Hepatocyte (in vitro differentiated cells): ENCODE measurements around the gene HAS3. TPM values are rescaled to one million over a fixed set of nuclear protein-coding genes. Genes with fewer than 3 reads are reported as not detected.
A peak's percentile ranks its signal among the peaks of the same experiment; 100 is the strongest.

Source experiments
- DNase-seq: peaks from one replicate; pipeline ENCODE4 v3.0.0-alpha.2; 2016; ENCODE audit warnings: low spot score
- H2AFZ ChIP-seq: fragments of 200-600 bp; sonication (generic); 2 replicates; pipeline ENCODE4 v1.6.0; 2016; ENCODE audit warnings: antibody characterized with exemption, mild to moderate bottlenecking
- H3K27ac ChIP-seq: fragments of 200-600 bp; sonication (generic); 2 replicates; pipeline ENCODE4 v1.5.1; 2016; ENCODE audit warnings: mild to moderate bottlenecking
- H3K27me3 ChIP-seq: fragments of 200-600 bp; sonication (generic); 2 replicates; pipeline ENCODE4 v1.6.1; 2016
- H3K36me3 ChIP-seq: fragments of 200-600 bp; sonication (generic); replicated peaks from 2 replicates; pipeline ENCODE4 v1.5.1; 2016; ENCODE audit warnings: low read depth; ENCODE audit not compliant: insufficient read depth
- H3K4me1 ChIP-seq: fragments of 200-600 bp; sonication (generic); 2 replicates; pipeline ENCODE4 v1.5.1; 2016; ENCODE audit warnings: mild to moderate bottlenecking, moderate library complexity; ENCODE audit not compliant: insufficient read depth
- H3K4me2 ChIP-seq: fragments of 200-600 bp; sonication (generic); 2 replicates; pipeline ENCODE4 v1.6.0; 2016
- H3K4me3 ChIP-seq: fragments of 200-600 bp; sonication (generic); 2 replicates; pipeline ENCODE4 v1.5.1; 2016; ENCODE audit warnings: mild to moderate bottlenecking
- H3K79me2 ChIP-seq: fragments of 200-600 bp; sonication (generic); 2 replicates; pipeline ENCODE4 v1.6.0; 2017; ENCODE audit warnings: mild to moderate bottlenecking
- H3K9me2 ChIP-seq: fragments of 200-600 bp; sonication (generic); replicated peaks from 2 replicates; pipeline ENCODE4 v1.6.0; 2017; ENCODE audit warnings: mild to moderate bottlenecking; ENCODE audit not compliant: insufficient read depth
- H3K9me3 ChIP-seq: fragments of 200-600 bp; sonication (generic); 2 replicates; pipeline ENCODE4 v1.5.1; 2016; ENCODE audit warnings: low read depth, mild to moderate bottlenecking
- H4K20me1 ChIP-seq: fragments of 200-600 bp; sonication (generic); 2 replicates; pipeline ENCODE4 v1.6.0; 2016; ENCODE audit warnings: mild to moderate bottlenecking; ENCODE audit not compliant: insufficient read depth, poor library complexity, severe bottlenecking
- EZH2 ChIP-seq: fragments of 200-600 bp; sonication (generic); IDR thresholded peaks from 2 replicates; pipeline ENCODE4 v1.6.1; 2016; ENCODE audit warnings: antibody characterized with exemption, mild to moderate bottlenecking, borderline replicate concordance
- EZH2phosphoT487 ChIP-seq: fragments of 200-600 bp; sonication (generic); IDR thresholded peaks from one replicate; pipeline ENCODE4 v1.6.1; 2018; ENCODE audit warnings: antibody characterized with exemption, mild to moderate bottlenecking, low read depth, moderate library complexity; ENCODE audit not compliant: unreplicated experiment, severe bottlenecking
- whole genome bisulfite sequencing: methylation state at CpG from one replicate; pipeline ENCODE4 v1.1.6; 2016; ENCODE audit warnings: low lambda C conversion rate; ENCODE audit errors: missing lambda C conversion rate; 5-methylcytosine and 5-hydroxymethylcytosine counted together
- polyA plus RNA-seq: library from polyadenylated mRNA; unstranded; fragments of >200 nt; fragmentation: Nextera tagmentation; extraction: Ambion mirVana; gene quantifications from 2 replicates; pipeline ENCODE4 v1.2.1, GENCODE V29; 2016
- total RNA-seq: library from RNA; depleted of rRNA; stranded (reverse); fragments of >200 nt; gene quantifications from 2 replicates; pipeline ENCODE4 v1.2.3, GENCODE V29; 2014
- TF ChIP-seq, protein P1 (sequence below): fragments of 200-600 bp; sonication (generic); IDR thresholded peaks from 2 replicates; pipeline ENCODE4 v1.5.1; 2016; ENCODE audit warnings: antibody characterized with exemption, mild to moderate bottlenecking; ENCODE audit not compliant: poor library complexity

Gene HAS3
- total and polyA plus RNA-seq, 2 experiments from 2014 or later = 0.19 to 0.53 TPM

DNA sequence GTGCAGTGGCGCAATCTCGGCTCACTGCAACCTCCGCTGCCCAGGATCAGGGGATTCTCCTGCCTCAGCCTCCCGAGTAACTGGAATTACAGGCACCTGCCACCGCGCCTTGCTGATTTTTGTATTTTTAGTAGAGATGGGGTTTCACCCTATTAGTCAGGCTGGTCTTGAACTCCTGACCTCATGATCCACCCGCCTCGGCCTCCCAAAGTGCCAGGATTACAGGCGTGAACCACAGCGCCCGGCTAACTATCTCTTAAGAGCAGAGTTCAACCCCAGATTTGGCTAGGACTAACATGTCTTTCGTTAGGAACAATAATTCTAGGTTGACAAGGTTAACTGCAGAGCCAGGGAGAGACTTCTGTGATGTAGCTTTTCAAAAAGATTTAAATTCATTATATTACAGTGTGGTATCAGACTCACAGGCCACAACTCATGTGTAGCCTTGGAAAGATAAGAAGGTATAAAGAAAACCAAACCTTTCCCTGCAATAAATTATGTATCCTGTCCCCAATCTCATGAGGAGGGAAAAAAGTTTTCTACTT is 22.6 kb downstream of the HAS3 start:
- Histone ChIP-seq H3K27ac (no peak overlapping the region), H3K4me2 (no peak overlapping the region), H3K36me3 (no peaks in the 10 kb centered on the region), H3K79me2 (peaks cover 76% of the 10 kb centered on the region), H3K27me3 (no peaks in the 10 kb centered on the region), H4K20me1 (peaks cover 36% of the 10 kb centered on the region), H3K4me3 (no peak overlapping the region), H3K4me1 (peaks cover 4% of the 10 kb centered on the region), H3K9me3 (no peaks in the 10 kb centered on the region), H2AFZ (no peak overlapping the region), H3K9me2 (no peaks in the 10 kb centered on the region)
- no peak for TF ChIP-seq EZH2phosphoT487
- TF ChIP-seq, protein P1, sequence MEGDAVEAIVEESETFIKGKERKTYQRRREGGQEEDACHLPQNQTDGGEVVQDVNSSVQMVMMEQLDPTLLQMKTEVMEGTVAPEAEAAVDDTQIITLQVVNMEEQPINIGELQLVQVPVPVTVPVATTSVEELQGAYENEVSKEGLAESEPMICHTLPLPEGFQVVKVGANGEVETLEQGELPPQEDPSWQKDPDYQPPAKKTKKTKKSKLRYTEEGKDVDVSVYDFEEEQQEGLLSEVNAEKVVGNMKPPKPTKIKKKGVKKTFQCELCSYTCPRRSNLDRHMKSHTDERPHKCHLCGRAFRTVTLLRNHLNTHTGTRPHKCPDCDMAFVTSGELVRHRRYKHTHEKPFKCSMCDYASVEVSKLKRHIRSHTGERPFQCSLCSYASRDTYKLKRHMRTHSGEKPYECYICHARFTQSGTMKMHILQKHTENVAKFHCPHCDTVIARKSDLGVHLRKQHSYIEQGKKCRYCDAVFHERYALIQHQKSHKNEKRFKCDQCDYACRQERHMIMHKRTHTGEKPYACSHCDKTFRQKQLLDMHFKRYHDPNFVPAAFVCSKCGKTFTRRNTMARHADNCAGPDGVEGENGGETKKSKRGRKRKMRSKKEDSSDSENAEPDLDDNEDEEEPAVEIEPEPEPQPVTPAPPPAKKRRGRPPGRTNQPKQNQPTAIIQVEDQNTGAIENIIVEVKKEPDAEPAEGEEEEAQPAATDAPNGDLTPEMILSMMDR = no peak
- TF ChIP-seq EZH2 = no peak
- WGBS = 96% methylated on average over 12 of the region's 12 CpGs
- DNase-seq = no peak

DNA sequence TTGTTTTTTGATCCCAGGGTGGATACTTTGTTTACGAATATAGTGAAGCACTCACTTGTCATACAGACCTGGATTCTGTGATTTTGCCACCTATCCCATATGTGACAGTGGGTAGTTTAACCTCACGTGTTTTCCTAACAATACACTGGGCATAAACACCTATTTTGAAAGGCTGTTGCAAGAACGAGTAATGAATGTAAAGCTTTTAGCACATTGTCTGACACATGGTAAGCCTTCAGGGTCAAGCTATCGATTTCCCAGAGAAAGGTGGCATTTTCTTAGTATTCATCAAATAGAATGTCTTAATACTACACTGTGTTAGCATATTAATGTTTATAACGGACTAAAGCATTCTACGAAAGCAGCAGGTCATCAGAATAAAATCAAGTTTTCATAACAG is 25.0 kb downstream of the HAS3 start:
- H3K4me3 ChIP-seq = no peak overlapping the region
- WGBS = 83% methylated on average over 6 of the region's 6 CpGs
- H3K27me3 ChIP-seq = no peaks in the 10 kb centered on the region
- H3K4me2 ChIP-seq = peak overlapping the region; percentile 79
- H3K36me3 ChIP-seq = no peaks in the 10 kb centered on the region
- peaks cover 30% of the 10 kb centered on the region for H4K20me1 ChIP-seq
- H3K27ac ChIP-seq = no peak overlapping the region
- H3K79me2 ChIP-seq = peaks cover 86% of the 10 kb centered on the region
- H3K9me2 ChIP-seq = no peaks in the 10 kb centered on the region
- no peaks in the 10 kb centered on the region for H3K9me3 ChIP-seq
- H2AFZ ChIP-seq = no peak overlapping the region
- H3K4me1 ChIP-seq = peaks cover 9% of the 10 kb centered on the region
- no peak for DNase-seq
- TF ChIP-seq EZH2 (no peak), EZH2phosphoT487 (no peak)
- TF ChIP-seq, protein P1 = no peak

- Histone ChIP-seq H3K4me3 (peak overlapping the region; percentile 91), H3K4me1 (peaks cover 9% of the 10 kb centered on the region), H3K79me2 (peaks cover 89% of the 10 kb centered on the region), H3K9me2 (no peaks in the 10 kb centered on the region), H3K9me3 (no peaks in the 10 kb centered on the region), H3K27me3 (no peaks in the 10 kb centered on the region), H2AFZ (peak overlapping the region; percentile 71), H4K20me1 (peaks cover 25% of the 10 kb centered on the region), H3K27ac (peak overlapping the region; percentile 99), H3K36me3 (no peaks in the 10 kb centered on the region), H3K4me2 (peak overlapping the region; percentile 79)
- 3% methylated on average over 11 of the region's 15 CpGs for WGBS
- no peak for TF ChIP-seq EZH2phosphoT487
- no peak for TF ChIP-seq EZH2
- TF ChIP-seq, protein P1 = no peak
- DNase-seq = peak; percentile 36
Measured at GRCh38 chr16:69131167-69131838, 25.9 kb downstream of the HAS3 start.
